HepG2 (cell line): Measurements from ENCODE around the gene RIC3. TPM values are rescaled to one million over a fixed set of nuclear protein-coding genes. Genes with fewer than 3 reads are reported as not detected.
A peak's percentile ranks its signal among the peaks of the same experiment; 100 is the strongest.

Experiments used
- ATAC-seq: fragments of 200-7000 bp; cut with Tn5 transposase; 3 replicates; pipeline ENCODE4 v1.9.1; 2020; ENCODE audit warnings: mild to moderate bottlenecking, moderate library complexity
- BruUV-seq: library from RNA; stranded (reverse); fragments of 400-500 nt; replicated peaks from 2 replicates; lab custom pipeline; 2021; lab: Mats Ljungman, UMichigan
- CTCF ChIA-PET: fragments of 300-600 bp; formaldehyde crosslinking; extraction: SDS; loops from one replicate; lab custom pipeline; 2021; ENCODE audit warnings: low total read pairs, inconsistent platforms, low intra/inter-chr PET ratio; lab: Yijun Ruan, JAX
- POLR2A ChIA-PET: fragments of 350-600 bp; sonication (Branson Sonifier 250); formaldehyde crosslinking; loops from one replicate; lab custom pipeline; 2020; ENCODE audit warnings: antibody characterized with exemption, inconsistent platforms; lab: Yijun Ruan, JAX
- DNase-seq: peaks from one replicate; pipeline ENCODE4 v3.0.0-alpha.2; 2015; ENCODE audit warnings: low spot score
- FAIRE-seq: peaks from 3 replicates; lab custom pipeline; 2011; peaks lifted over from hg19 to GRCh38; lab: Jason Lieb, UNC
- H2AFZ ChIP-seq: one replicate; pipeline ENCODE4 v1.6.1; 2011; ENCODE audit warnings: low read length, inconsistent platforms
- H3K27ac ChIP-seq: fragments of 300-600 bp; 3 replicates; pipeline ENCODE4 v1.8.0; 2011; ENCODE audit warnings: mixed run types, mild to moderate bottlenecking, mixed read lengths, low read length, inconsistent platforms; ENCODE audit not compliant: insufficient read depth; ENCODE audit errors: extremely low read length
- H3K27me3 ChIP-seq, 2 experiments: fragments of 200-600 bp in 1 of 2; 2 replicates in 1 of 2; 3 replicates in 1 of 2; pipeline versions ENCODE4 v1.6.0 to v1.8.0; 2011; ENCODE audit warnings: low read length in 2 of 2, mild to moderate bottlenecking in 2 of 2, moderate library complexity in 2 of 2, inconsistent platforms in 1 of 2; ENCODE audit not compliant: insufficient read depth in 2 of 2, control insufficient read depth in 1 of 2
- H3K36me3 ChIP-seq, 2 experiments: fragments of 200-600 bp in 1 of 2; replicated peaks in 1 of 2; 2 replicates in 1 of 2; 3 replicates in 1 of 2; pipeline versions ENCODE4 v1.5.1 to v1.8.0; 2011; ENCODE audit warnings: low read length in 2 of 2, inconsistent platforms in 1 of 2; ENCODE audit not compliant: insufficient read depth in 2 of 2, control insufficient read depth in 1 of 2
- H3K4me1 ChIP-seq: 2 replicates; pipeline ENCODE4 v1.5.1; 2012; ENCODE audit warnings: low read length, inconsistent platforms; ENCODE audit not compliant: insufficient read depth
- H3K4me2 ChIP-seq: 2 replicates; pipeline ENCODE4 v1.6.0; 2011; ENCODE audit warnings: low read depth, low read length, inconsistent platforms
- H3K4me3 ChIP-seq, 3 experiments: fragments of 200-600 bp in 1 of 3; sonication (generic), shearing (Covaris generic) in 1 of 3; replicated peaks in 1 of 3; 2 replicates each; pipeline ENCODE4 v1.5.1; 2011 to 2016; ENCODE audit warnings: low read length in 3 of 3, inconsistent platforms in 2 of 3, low read depth in 2 of 3, mild to moderate bottlenecking in 2 of 3, control low read depth in 1 of 3, mixed read lengths in 1 of 3; ENCODE audit not compliant: insufficient read depth in 1 of 3
- H3K79me2 ChIP-seq: one replicate; pipeline ENCODE4 v1.6.1; 2011; ENCODE audit warnings: low read length, inconsistent platforms; ENCODE audit not compliant: insufficient read depth
- H3K9ac ChIP-seq: 2 replicates; pipeline ENCODE4 v1.6.0; 2011; ENCODE audit warnings: mild to moderate bottlenecking, low read depth, low read length, inconsistent platforms; ENCODE audit not compliant: insufficient read depth
- H3K9me3 ChIP-seq: 2 replicates; pipeline ENCODE4 v1.5.1; 2012; ENCODE audit warnings: mild to moderate bottlenecking, low read length
- H4K20me1 ChIP-seq: 2 replicates; pipeline ENCODE4 v1.6.0; 2011; ENCODE audit warnings: inconsistent platforms, mild to moderate bottlenecking, low read length, moderate library complexity; ENCODE audit not compliant: insufficient read depth
- AGO2 ChIP-seq: fragments of 200-400 bp; formaldehyde crosslinking; optimal IDR thresholded peaks from 2 replicates; pipeline ENCODE3; 2017; ENCODE audit warnings: mild to moderate bottlenecking, low read depth, low read length, moderate library complexity
- ASH2L ChIP-seq: fragments of 300-600, 200-600 bp; sonication (generic); IDR thresholded peaks from 2 replicates; pipeline ENCODE4 v1.7.0; 2017; ENCODE audit warnings: low read depth, mild to moderate bottlenecking, moderate library complexity, mixed read lengths, low read length; ENCODE audit not compliant: insufficient read length
- BRD4 ChIP-seq: sonication (generic); formaldehyde crosslinking; IDR thresholded peaks from 2 replicates; pipeline ENCODE4 v1.4.0; 2020; ENCODE audit warnings: missing genetic modification reagents
- DNMT1 ChIP-seq: sonication (generic); formaldehyde crosslinking; IDR thresholded peaks from 2 replicates; pipeline ENCODE4 v1.5.1; 2020; ENCODE audit warnings: mild to moderate bottlenecking, missing genetic modification reagents
- HOXA3 ChIP-seq: sonication (generic); formaldehyde crosslinking; IDR thresholded peaks from 2 replicates; pipeline ENCODE4 v1.5.0; 2020; ENCODE audit warnings: missing genetic modification reagents
- NFYC ChIP-seq: IDR thresholded peaks from 2 replicates; pipeline ENCODE4 v1.6.1; 2016; ENCODE audit warnings: missing genetic modification reagents, missing compliant biosample characterization
- PCBP2 ChIP-seq: fragments of 200-400 bp; formaldehyde crosslinking; optimal IDR thresholded peaks from 2 replicates; pipeline ENCODE3; 2018; ENCODE audit warnings: low read length, low read depth; ENCODE audit not compliant: poor library complexity, severe bottlenecking
- RFX3 ChIP-seq: IDR thresholded peaks from 2 replicates; pipeline ENCODE4 v1.6.1; 2016; ENCODE audit warnings: missing biosample characterization, missing genetic modification reagents
- USF2 ChIP-seq, 2 experiments: sonication (generic) in 1 of 2; formaldehyde crosslinking in 1 of 2; IDR thresholded peaks; 2 replicates each; pipeline versions ENCODE4 v1.5.1 to v1.6.1; 2011 to 2020; ENCODE audit warnings: borderline replicate concordance in 1 of 2, low read depth in 1 of 2, low read length in 1 of 2, mild to moderate bottlenecking in 1 of 2, missing genetic modification reagents in 1 of 2, moderate library complexity in 1 of 2
- ZBTB42 ChIP-seq: sonication (generic); formaldehyde crosslinking; IDR thresholded peaks from 2 replicates; pipeline ENCODE4 v1.5.0; 2020; ENCODE audit warnings: mild to moderate bottlenecking, missing genetic modification reagents
- ZFP36 ChIP-seq: fragments of 150-350 bp; IDR thresholded peaks from 2 replicates; pipeline ENCODE4 v1.6.1; 2018; ENCODE audit warnings: borderline replicate concordance, low read length, low read depth; ENCODE audit not compliant: partially characterized antibody
- ZNF10 ChIP-seq: sonication (generic); formaldehyde crosslinking; IDR thresholded peaks from 2 replicates; pipeline ENCODE4 v1.4.0; 2020; ENCODE audit warnings: mild to moderate bottlenecking, low read depth, missing genetic modification reagents, borderline replicate concordance
- ZNF263 ChIP-seq: sonication (generic); formaldehyde crosslinking; IDR thresholded peaks from 2 replicates; pipeline ENCODE4 v1.4.0; 2020; ENCODE audit warnings: missing genetic modification reagents
- ZNF333 ChIP-seq: sonication (generic); formaldehyde crosslinking; IDR thresholded peaks from 2 replicates; pipeline ENCODE4 v1.4.0; 2020; ENCODE audit warnings: mild to moderate bottlenecking, missing genetic modification reagents, borderline replicate concordance
- WGBS: methylation state at CpG from one replicate; pipeline ENCODE4 v1.1.6; 2017; ENCODE audit warnings: low lambda C conversion rate; 5-methylcytosine and 5-hydroxymethylcytosine counted together
- in situ Hi-C: cut with HindIII; loops from 2 replicates; pipeline ENCODE4 v1.10.0; 2017; ENCODE audit warnings: low pct_unique_long_range_greater_than_20kb; ENCODE audit not compliant: extremely low pct_ligation_motif_present
- intact Hi-C: fragments of 100-400 bp; cut with micrococcal nuclease; formaldehyde crosslinking; loops from one replicate; pipeline ENCODE4 v1.10.0; 2022; ENCODE audit not compliant: unreplicated experiment
- polyA plus RNA-seq, 8 experiments: library from polyadenylated mRNA; depleted of rRNA in 3 of 8; stranded (reverse) in 7 of 8; unstranded in 1 of 8; fragments of >200 nt; fragmentation: Illumina TruSeq in 4 of 8; extraction: Trizol in 4 of 8; gene quantifications; 2 replicates each; pipeline versions ENCODE4 v1.2.1 to v1.2.3, GENCODE V29; 2011 to 2016; ENCODE audit warnings: low read depth in 4 of 8, missing spikeins in 1 of 8, mixed read lengths in 1 of 8; ENCODE audit not compliant: insufficient read depth in 1 of 8
- total RNA-seq, 5 experiments: library from RNA; depleted of rRNA; stranded (reverse); fragments of >200 nt; fragmentation: Illumina TruSeq; extraction: Trizol; gene quantifications; 2 replicates each; pipeline ENCODE4 v1.2.3, GENCODE V29; 2016; ENCODE audit warnings: low read depth in 1 of 5

RIC3 gene
- total and polyA plus RNA-seq, 2 of the 13 experiments (the other 11 are each of a cell fraction or from before 2014, with no cell fraction given), result not detected

- peak; percentile 66; the same call in 1 of the 2 replicates for TF ChIP-seq ZNF263
- no peak for TF ChIP-seq ZNF10
- no peak overlapping the region for H2AFZ ChIP-seq
- CTCF ChIA-PET, result no interaction called here
- H3K4me1 ChIP-seq, result no peaks in the 10 kb centered on the region
- H3K9ac ChIP-seq, result no peak overlapping the region
- DNase-seq (no peak), FAIRE-seq (no peak), ATAC-seq (no peak)
- peaks cover 3 to 47% of the 10 kb centered on the region in 2 experiments; a peak in 3 of 5 replicates for H3K27me3 ChIP-seq
- no peaks in the 10 kb centered on the region for H4K20me1 ChIP-seq
- BruUV-seq, result no TSS peak
- in situ Hi-C loops, result no loop called here
- POLR2A ChIA-PET, result no interaction called here
- H3K4me3 ChIP-seq, result no peak overlapping the region
- no peak overlapping the region for H3K4me2 ChIP-seq
- H3K27ac ChIP-seq, result no peak overlapping the region
- no peaks in the 10 kb centered on the region for H3K9me3 ChIP-seq
- H3K79me2 ChIP-seq, result no peaks in the 10 kb centered on the region
- intact Hi-C loops, result no loop called here
- no peaks in the 10 kb centered on the region for H3K36me3 ChIP-seq
- WGBS, result 26% methylated on average over 19 of the region's 20 CpGs
Observed at GRCh38 chr11:8207080-8208000, 38.5 kb upstream of the RIC3 start.

GRCh38 chr11:8206251-8207079 is 37.6 kb upstream of the RIC3 start:
- DNase-seq (no peak), ATAC-seq (no peak), FAIRE-seq (no peak)
- H3K27ac ChIP-seq, result no peak overlapping the region
- no peaks in the 10 kb centered on the region for H4K20me1 ChIP-seq
- intact Hi-C loops, result no loop called here
- H2AFZ ChIP-seq, result no peak overlapping the region
- no peak overlapping the region for H3K4me3 ChIP-seq
- H3K79me2 ChIP-seq, result no peaks in the 10 kb centered on the region
- H3K4me2 ChIP-seq, result no peak overlapping the region
- H3K4me1 ChIP-seq, result no peaks in the 10 kb centered on the region
- no peaks in the 10 kb centered on the region for H3K9me3 ChIP-seq
- H3K9ac ChIP-seq, result no peak overlapping the region
- H3K36me3 ChIP-seq, result no peaks in the 10 kb centered on the region
- peaks cover 3 to 46% of the 10 kb centered on the region in 2 experiments; a peak in 3 of 5 replicates for H3K27me3 ChIP-seq
- CTCF ChIA-PET, result no interaction called here
- 40% methylated on average over 23 of the region's 31 CpGs for WGBS
- BruUV-seq, result no TSS peak
- in situ Hi-C loops, result no loop called here
- POLR2A ChIA-PET, result no interaction called here
- no peak for TF ChIP-seq BRD4 (CRISPR knock-in tag)
- no peak for TF ChIP-seq ZBTB42
- TF ChIP-seq USF2 (IDR thresholded peaks at IDR 0.05; ENCODE audit: low read depth, low read length), result no peak
- no peak for TF ChIP-seq USF2 (CRISPR knock-in tag; IDR thresholded peaks at IDR 0.05; ENCODE audit: borderline replicate concordance)
- no peak for TF ChIP-seq AGO2
- TF ChIP-seq ZFP36, result no peak
- TF ChIP-seq PCBP2, result no peak
- no peak for TF ChIP-seq ZNF333 (CRISPR knock-in tag)
- TF ChIP-seq DNMT1, result no peak
- no peak for TF ChIP-seq NFYC (CRISPR knock-in tag)
- no peak for TF ChIP-seq HOXA3 (CRISPR knock-in tag)
- no peak for TF ChIP-seq ASH2L
- TF ChIP-seq RFX3, result no peak
